HG02970 (cell line): ENCODE measurements around the gene DRAM2.
"Not testable (repeated sequence)": the region's sequence is repeated elsewhere in the genome, so short reads cannot be mapped to it uniquely, and the experiment has no call there.

Experiments
- ATAC-seq: cut with Tn5 transposase; IDR thresholded peaks from one replicate; pipeline ENCODE4 v1.9.1; 2021; ENCODE audit warnings: mild to moderate bottlenecking, moderate library complexity, moderate number of reproducible peaks; ENCODE audit not compliant: unreplicated experiment, low FRiP score

Gene DRAM2

GRCh38 chr1:111084999-111085398 lies 54.9 kb downstream of the DRAM2 start:
- no peak for ATAC-seq

GRCh38 chr1:111082421-111083203 lies 57.3 kb downstream of the DRAM2 start:
- ATAC-seq = no peak

- ATAC-seq = not testable (repeated sequence)
These were observed 60.6 kb downstream of the DRAM2 start for GRCh38 chr1:111079329-111079728.

GRCh38 chr1:111077312-111077711 lies 62.6 kb downstream of the DRAM2 start:
- not testable (repeated sequence) for ATAC-seq
